GM18858 (cell line): ENCODE results near the gene MYO1D.
"Not testable (repeated sequence)": the region's sequence is repeated elsewhere in the genome, so short reads cannot be mapped to it uniquely, and the experiment has no call there.

Experiments
- ATAC-seq: cut with Tn5 transposase; IDR thresholded peaks from one replicate; pipeline ENCODE4 v1.9.1; 2021; ENCODE audit not compliant: unreplicated experiment

MYO1D gene

DNA sequence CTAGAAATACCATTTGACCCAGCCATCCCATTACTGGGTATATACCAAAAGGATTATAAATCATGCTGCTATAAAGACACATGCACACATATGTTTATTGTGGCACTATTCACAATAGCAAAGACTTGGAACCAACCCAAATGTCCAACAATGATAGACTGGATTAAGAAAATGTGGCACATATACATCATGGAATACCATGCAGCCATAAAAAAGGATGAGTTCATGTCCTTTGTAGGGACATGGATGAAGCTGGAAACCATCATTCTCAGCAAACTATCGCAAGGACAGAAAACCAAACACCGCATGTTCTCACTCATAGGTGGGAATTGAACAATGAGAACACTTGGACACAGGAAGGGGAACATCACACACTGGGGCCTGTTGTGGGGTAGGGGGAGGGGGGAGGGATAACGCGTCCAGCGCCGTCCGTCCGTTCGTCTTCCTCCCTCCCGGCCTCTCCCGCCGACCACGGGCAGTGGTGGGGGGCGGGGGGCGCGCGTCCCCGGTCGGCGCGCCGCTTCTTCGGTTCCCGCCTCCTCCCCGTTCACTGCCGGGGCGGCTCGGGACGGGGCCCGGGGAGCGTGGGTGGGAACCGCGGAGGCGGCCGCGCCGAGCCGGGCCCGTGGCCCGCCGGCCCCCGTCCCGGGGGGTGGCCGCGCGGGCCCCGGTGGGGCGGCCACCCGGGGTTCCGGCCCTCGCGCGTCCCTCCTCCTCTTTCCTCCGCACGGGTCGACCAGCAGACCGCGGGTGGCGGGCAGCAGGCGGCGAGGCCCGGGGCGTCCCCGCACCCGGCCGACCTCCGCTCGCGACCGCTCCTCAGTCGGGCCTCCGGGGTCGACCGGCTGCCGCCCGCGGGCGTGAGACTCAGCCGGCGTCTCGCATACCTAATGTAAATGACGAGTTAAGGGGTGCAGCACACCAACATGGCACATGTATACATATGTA lies 54.7 kb downstream of the MYO1D start:
- ATAC-seq, result not testable (repeated sequence)

DNA sequence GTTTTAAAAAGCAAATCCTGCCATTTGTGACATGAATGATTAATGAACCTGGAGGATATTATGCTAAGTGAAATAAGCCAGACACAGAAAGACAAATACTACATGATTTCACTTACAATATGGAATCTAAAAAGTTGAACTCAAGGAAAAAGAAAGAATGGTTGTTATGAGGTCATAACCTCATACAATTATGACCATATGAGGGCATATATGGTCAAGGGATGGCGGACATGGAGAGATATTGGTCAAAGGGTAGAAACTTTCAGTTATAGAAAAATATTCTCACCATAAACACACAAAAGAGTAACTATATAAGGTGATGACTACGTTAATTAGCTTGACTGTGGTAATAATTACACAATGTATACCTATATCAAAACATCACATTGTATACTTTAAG lies 56.5 kb downstream of the MYO1D start:
- ATAC-seq, result no peak

DNA sequence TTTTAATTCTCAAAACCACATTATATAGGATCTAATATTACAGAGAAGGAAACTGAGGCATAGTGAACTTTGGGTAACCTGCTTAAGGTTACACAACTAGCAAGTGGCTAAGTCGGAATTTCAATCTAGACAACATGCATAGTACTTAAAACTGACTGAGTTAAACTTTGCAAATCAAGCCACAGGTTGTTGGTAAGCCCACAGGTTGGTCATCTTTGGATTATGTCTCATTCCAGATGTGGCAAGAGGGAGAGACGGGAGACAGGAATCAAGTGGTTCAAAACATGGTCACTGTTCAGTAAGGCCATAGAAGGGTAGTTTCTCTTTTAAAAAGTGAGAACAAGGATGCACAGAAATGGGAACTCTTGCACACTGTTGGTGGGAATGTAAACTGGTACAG lies 57.1 kb downstream of the MYO1D start:
- ATAC-seq, result no peak

DNA sequence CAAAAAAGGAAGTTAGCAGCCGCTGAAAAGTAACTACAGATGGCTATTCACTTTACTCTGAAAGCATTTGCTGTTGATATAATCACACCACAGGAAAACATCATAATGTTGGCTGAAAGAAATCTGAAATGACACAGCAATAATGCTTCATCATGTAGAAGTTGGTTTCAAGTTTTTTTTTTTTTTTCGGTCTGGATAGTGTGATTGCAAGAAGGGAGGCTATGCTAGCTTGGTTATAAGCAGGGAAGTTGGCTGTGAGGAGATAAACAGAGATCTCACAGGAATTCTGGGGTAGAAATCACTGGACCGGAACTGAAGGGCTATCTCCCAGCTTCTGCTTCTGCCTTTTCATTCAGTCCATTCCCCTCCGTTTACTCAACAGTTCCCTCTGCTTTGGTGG lies 57.9 kb downstream of the MYO1D start:
- no peak for ATAC-seq

DNA sequence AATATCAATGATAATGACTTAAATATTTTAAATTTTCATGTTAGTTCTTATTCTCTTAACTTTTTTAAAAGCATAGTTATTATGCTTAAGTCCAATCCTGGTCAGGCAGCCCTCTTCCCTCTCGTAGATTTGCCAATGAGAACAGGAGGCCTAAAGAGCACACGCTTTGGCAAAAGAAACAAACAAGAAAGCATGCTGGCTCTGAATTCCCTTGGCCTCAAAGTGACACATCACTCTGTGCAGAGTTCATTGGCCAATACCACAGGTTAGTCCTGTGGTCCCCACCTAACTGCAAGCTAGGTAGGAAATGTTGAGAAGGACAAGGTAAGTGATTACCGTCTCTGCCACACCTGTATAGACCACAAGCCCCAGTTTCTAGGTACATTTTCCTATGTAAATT lies 61.5 kb downstream of the MYO1D start:
- ATAC-seq, result no peak

DNA sequence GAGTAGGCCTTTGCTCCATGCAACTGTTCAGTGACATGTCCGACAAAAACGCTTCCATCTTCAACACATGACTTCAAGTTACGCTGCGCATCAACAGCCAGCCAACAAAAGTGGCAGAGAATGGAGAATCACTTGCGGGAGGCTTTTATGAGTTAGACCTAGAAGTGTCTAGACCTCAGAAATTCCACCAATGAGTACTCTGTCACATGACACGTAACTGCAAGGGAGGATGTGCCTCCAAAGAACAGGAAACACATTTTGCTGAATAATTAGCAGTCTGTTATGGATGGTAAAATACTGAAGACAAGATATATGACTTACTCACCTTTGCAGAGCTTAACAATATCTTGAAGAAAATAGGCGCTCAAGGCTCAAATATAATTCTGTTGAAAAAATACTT lies 62.1 kb downstream of the MYO1D start:
- ATAC-seq, result no peak

DNA sequence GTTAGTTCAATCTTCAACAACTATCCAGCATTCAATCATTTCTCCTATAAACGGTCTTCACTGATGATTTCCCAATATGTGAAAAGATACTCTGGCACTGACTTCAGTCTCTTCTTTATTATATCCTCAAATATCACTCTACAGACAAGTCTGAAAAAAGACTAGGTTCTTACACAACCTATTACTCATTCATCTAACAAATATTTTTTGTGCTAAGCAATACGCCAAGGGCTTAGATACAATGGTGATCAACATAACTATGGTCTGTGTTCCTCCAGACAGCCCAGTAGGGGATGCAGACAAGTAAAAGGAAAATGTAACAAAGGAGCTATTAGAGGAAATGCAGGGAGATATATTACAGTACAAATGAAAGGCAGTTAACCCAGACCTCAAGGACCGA lies 63.9 kb downstream of the MYO1D start:
- no peak for ATAC-seq

DNA sequence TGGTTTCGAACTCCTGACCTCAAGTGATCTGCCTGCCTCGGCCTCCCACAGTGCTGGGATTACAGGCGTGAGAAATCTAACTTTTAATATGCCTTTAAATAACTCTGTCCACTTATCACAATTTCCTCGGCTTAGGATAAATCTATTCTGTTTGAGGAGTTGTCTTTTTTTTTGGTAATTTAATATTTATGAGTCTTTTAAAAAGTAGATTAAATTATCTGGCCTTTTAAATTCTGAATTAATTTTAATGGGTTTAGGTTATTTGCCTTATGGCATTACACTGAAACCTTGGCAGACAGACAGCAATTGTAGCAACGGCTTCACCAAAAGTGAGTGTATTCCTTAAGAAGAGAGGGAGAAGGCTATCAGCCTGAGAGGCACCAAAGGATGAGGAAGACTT lies 66.2 kb downstream of the MYO1D start:
- no peak for ATAC-seq

DNA sequence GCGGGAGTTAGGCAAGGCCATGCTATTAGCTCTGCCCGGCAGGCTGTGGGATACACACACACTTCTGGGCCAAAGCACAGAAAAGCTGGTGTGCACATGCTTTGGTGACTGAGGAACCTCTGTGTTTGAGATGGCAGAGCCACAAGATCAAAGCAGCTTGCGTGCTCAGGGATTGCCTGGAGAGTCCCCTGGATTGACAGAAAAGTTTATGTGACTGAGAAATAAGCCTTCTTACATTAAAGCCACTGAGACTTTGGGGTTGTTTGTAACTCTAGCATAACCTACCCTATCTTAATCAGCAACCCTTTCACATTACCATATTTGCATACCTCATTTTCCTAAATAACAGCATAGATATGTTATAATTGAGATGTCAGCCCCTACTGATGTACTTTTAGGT lies 69.3 kb downstream of the MYO1D start:
- no peak for ATAC-seq

DNA sequence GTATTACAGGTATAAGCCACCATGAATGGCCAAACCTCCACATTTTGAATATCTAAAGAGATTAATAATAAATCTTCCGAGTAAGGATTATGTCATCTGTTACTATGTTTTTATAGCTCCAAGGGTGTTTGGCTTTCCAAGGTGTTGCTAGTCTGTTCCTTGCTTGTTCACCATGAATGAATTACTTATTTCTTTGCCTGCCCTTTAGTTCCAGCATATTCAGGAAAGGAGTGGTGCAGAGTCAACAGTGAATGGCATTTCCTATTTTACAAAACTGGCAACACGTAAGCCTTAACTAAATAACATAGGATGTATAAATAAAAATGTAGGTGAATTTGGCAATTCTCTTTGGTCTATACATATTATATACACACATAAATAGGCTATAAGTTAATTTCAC lies 70.3 kb downstream of the MYO1D start:
- ATAC-seq, result no peak

DNA sequence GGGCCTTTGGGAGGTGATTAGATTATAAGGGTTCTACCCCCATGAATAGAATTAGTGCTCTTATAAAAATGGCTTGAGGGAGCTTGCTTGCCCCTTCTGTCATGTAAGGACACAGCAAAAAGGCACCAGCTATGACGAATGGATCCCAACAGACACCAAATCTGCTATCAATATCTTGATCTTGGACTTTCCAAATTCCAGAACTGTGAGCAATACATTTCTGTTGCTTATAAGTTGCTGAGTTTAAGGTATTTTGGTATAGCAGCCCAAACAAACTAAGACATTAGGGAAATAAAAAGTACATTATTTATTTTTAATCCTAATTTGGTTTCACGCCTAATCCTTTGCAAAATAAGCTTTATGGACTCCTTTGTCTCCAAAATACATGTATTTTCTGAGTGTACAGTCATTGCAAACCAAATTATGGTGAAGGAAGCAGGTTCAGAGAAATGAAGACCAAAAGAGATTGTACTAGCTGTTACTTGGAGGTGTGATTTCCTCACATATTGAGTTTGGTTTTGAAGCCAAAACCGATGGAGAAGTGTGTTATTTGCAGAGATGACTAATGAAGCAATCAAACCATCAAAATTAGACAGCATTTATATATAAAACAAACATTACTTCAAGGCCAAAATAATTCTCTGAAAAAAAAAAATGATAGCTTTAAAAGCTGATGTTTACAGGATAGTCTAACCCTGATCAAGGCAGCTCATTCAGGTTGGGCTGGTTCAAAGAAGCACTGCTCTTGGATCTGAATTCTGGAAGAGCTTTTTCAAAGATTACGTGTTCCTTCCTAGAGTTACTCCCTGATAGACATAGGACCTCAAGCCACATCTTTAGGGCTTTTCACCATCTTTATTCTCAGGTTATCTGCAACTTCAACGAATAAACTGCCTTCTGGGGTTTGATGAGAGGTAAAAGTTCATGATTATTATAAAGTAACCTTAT lies 71.6 kb downstream of the MYO1D start:
- no peak for ATAC-seq

DNA sequence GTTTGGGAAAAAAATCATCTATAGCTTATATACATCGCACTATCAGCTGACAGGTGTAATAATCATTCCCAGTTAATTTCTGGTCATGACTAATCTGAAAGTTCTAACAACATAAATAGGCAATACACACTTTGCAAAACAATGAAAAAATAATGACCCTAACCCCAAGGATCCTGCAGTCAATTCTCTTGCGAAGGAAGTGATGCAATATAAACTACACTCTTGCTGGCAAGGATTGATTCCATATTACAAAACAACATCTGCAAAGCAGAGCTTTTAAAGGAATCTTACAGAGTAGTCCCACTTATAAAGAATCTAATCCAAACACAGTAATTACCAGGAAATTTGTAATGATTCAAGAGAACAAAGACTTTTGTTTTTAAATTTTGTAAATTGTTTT lies 73.4 kb downstream of the MYO1D start:
- ATAC-seq, result no peak

DNA sequence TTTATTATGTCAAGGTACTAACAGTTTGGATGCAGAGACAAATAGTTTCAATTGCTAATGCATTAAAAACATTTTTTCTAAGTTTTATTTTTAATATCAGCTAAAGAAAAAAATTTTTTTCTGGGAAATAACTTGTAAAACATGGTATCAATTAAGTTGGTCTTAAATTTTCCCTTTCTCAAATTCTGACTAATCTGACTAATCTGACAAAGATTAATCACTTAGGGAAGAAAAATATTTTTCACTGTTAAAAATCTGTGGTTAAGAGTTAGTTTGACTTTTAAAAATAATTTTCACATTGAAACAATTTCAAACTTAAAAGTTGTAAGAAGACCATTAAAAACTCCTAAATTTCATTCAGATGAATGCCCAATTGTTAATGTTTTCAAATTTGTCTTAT lies 74.6 kb downstream of the MYO1D start:
- ATAC-seq, result no peak

DNA sequence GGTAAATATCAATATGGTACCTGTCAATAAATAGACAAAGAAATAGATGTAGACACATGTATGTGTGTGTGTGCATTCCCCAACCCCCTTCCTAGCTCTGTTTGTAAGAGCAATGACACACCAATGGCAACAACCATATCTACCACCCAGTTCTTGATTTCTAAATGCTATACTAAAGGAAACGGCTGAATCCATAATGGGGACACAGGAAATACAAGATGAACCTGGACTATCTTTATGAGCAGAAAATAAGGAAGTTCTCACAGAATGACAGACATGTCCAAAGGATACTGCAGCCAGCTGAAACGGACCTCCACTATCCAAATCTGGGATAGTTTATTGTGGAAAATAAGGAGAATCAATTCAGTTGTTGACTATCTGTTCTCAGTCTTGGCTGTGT lies 75.3 kb downstream of the MYO1D start:
- no peak for ATAC-seq

DNA sequence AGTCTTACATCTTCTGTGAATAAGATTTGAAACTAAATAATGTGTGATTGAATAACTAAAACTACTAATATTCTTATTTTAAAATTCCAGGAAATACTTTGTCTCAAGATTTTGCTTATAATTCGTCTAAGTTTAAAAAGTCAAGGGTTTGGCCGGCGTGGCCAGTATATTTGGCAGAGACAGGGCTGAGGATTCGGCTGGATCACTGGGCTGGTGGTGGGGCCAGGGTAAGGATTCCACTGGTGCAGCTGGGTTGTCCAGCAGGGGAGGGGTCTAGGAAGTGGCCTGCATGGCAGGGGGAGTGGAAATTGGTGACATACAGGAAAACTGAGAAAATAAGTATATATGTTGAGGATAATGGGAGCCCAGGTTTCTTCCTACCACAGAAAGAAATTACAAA lies 75.7 kb downstream of the MYO1D start:
- no peak for ATAC-seq

DNA sequence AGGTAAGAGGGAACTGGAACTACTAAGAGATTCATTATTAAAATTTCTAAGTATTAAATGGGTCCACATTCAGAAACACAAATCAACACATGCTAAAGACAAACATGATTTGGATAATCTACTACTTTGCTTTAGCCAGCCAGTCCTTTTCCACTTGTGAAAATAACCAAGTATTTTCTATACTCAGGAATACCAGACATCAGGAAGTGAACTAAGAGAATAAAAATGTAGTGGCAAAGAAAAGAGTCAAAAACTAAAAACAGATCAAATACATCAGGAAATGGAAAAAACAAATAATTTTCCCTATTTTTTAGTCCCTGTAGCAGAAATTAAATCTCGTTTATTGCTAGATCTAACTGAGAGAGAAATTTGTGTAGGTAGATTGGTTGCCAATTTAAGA lies 78.0 kb downstream of the MYO1D start:
- ATAC-seq, result no peak

DNA sequence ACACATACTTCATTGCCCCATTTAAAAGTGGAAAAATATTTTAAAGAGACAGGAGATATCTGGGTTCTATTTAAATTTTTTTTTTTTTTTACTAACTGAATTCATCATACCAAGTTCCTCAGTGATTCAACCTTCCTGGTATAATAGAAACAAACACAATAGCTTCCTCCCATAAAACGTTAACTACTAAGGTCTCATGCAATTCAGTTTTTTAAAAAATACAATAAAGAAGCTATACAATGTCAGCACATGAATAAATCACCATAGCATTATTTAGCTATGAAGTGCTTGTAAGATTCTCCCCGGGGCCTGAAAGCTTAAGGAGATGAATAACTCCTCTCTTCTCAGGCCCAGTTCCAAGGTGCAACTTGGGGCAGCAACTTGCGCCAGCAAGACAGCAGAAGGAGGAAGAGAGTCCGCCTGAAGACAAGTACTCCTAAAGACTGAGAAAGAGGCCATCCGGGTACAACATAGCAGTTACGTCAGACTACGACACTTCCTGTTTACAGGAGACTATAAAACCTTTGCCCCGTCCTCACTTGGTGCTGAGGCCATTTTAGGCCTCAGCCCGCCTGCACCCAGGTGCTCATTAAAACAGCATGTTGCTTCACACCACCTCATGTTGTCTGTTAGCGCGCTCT lies 81.5 kb downstream of the MYO1D start:
- ATAC-seq, result no peak

DNA sequence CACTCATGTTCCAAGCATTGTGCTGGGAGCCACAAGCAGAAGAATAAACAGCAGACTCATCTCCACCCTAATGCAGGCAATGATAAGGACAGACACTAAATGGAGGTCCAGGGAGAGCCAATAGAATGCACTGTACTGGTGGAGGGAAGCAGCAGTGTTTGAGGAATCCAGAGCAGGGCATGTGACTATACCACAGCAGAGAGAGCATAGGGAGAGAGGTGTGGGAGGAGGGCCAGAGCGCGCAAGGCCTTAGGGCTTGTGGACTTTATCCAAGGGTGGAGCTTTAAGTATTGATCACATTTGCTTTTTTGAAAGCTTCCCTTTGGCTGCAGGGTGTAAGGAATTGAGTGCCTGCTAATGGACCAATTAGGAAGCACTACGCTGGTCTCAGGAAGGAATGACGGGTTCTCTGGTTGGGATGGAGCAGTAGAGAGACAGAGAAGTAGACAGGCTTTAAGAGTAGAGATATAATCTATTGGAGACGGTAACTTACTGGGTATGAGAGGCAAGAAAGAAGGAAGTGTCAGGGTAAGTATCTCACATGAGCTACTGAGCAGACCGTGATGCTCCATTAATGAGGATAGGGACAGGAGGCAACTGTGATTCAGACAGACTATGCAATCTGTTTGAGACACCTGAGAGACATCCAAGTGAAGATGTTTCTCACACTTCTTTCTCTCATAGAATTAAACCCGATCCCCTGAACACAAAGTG lies 82.2 kb downstream of the MYO1D start:
- ATAC-seq, result no peak

DNA sequence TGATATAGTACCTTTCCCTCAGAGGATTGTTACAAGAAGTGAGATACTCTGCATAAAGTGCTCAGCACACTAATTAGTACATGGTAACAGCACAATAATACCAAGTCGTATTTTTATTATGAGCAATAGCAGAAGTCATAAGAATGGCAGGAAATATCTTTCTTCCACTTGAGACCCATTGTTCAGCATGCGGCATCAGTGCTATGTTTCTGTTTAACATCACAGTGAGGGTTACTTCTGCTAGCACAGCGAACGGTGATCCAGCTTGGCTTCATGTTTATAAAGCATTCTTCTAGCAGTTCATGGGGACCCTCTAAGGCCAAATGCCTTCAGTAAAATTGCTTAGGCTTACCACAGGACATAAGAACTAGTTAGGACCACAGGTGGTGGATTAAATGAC lies 83.1 kb downstream of the MYO1D start:
- no peak for ATAC-seq

DNA sequence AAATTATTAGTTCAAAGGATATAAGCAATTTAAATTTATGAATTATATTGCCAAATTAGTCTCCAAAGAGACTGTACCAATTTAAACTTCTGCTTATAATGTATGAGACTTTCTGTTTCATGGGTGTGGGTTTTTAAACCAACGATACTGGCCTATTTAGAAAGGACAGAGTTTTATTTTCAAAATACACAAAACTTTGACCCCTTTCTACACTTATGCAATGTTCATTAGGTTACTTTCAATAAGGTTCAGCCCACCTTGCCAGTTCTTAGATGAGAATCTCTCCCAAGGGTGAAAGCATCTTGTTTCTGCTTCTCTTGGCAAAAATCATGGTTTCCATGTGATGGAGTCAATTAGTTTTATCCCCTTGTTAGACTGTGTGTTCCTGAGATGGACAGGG lies 84.7 kb downstream of the MYO1D start:
- no peak for ATAC-seq

DNA sequence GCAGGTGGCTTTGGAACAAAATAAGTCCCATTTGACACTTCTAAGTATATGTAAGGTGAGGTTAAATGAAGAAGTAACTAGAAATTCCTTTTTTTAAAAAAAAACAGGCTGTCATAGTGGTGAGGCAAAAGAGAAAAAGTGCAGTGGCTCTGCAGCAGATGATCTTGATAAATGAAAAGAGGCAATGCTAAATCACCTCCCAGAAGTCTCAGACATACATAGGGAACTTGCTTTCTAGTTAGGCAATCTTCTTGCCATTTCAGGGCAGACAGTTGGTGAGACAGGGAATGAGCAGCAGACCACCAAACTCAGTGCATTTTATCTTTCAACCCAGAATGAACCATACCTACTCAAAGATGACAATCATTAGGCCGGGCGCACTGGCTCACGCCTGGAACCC lies 90.8 kb downstream of the MYO1D start:
- ATAC-seq, result no peak
